MM.1S (cell line): ENCODE data around the gene MYH6.
"Not testable (repeated sequence)": the region's sequence is repeated elsewhere in the genome, so short reads cannot be mapped to it uniquely, and the experiment has no call there.

ENCODE experiments used
- DNase-seq: peaks from one replicate; pipeline ENCODE4 v3.0.0-alpha.2; 2015
- H2AFZ ChIP-seq: fragments of 300-600 bp; sonication (generic); 2 replicates; pipeline ENCODE4 v1.6.0; 2016; ENCODE audit warnings: antibody characterized with exemption, low read length
- H3F3A ChIP-seq: fragments of 300-600 bp; sonication (generic); 2 replicates; pipeline ENCODE4 v1.6.1; 2016; ENCODE audit warnings: mild to moderate bottlenecking, antibody characterized with exemption, low read length, moderate library complexity, mixed read lengths; ENCODE audit not compliant: insufficient read depth
- H3K27ac ChIP-seq: fragments of 300-600 bp; sonication (generic); 2 replicates; pipeline ENCODE4 v1.5.1; 2016; ENCODE audit warnings: mild to moderate bottlenecking, low read length
- H3K27me3 ChIP-seq: fragments of 300-600 bp; sonication (generic); replicated peaks from 2 replicates; pipeline ENCODE4 v1.6.0; 2016; ENCODE audit warnings: low read length; ENCODE audit not compliant: insufficient read depth
- H3K36me3 ChIP-seq: fragments of 300-600 bp; sonication (generic); replicated peaks from 2 replicates; pipeline ENCODE4 v1.6.1; 2016; ENCODE audit warnings: mild to moderate bottlenecking, low read length, mixed read lengths; ENCODE audit not compliant: insufficient read depth
- H3K4me1 ChIP-seq: fragments of 300-600 bp; sonication (generic); 2 replicates; pipeline ENCODE4 v1.6.1; 2016; ENCODE audit warnings: low read length, mixed read lengths
- H3K4me2 ChIP-seq: fragments of 300-600 bp; sonication (generic); 2 replicates; pipeline ENCODE4 v1.6.0; 2016; ENCODE audit warnings: low read depth, low read length
- H3K4me3 ChIP-seq: fragments of 300-600 bp; sonication (generic); 2 replicates; pipeline ENCODE4 v1.5.1; 2016; ENCODE audit warnings: low read length, mixed read lengths
- H3K79me2 ChIP-seq: fragments of 300-600 bp; sonication (generic); 2 replicates; pipeline ENCODE4 v1.6.1; 2016; ENCODE audit warnings: mixed run types, low read length, mixed read lengths
- H3K9ac ChIP-seq: fragments of 300-600 bp; sonication (generic); 2 replicates; pipeline ENCODE4 v1.6.1; 2016; ENCODE audit warnings: low read length, mixed read lengths
- H3K9me2 ChIP-seq: fragments of 300-600 bp; sonication (generic); replicated peaks from 2 replicates; pipeline ENCODE4 v1.6.1; 2016; ENCODE audit warnings: mild to moderate bottlenecking, low read length, mixed read lengths; ENCODE audit not compliant: insufficient read depth
- H3K9me3 ChIP-seq: fragments of 300-600 bp; sonication (generic); replicated peaks from 2 replicates; pipeline ENCODE4 v1.6.1; 2016; ENCODE audit warnings: mild to moderate bottlenecking, low read length, mixed read lengths; ENCODE audit not compliant: insufficient read depth
- H4K20me1 ChIP-seq: fragments of 300-600 bp; sonication (generic); 2 replicates; pipeline ENCODE4 v1.6.1; 2016; ENCODE audit warnings: mild to moderate bottlenecking, low read length, moderate library complexity, mixed read lengths; ENCODE audit not compliant: insufficient read depth
- EZH2 ChIP-seq: fragments of 300-600 bp; sonication (generic); optimal IDR thresholded peaks from 2 replicates; pipeline ENCODE3; 2017; ENCODE audit warnings: low read depth, mild to moderate bottlenecking, antibody characterized with exemption, low read length, mixed read lengths
- EZH2phosphoT487 ChIP-seq: fragments of 300-600 bp; sonication (generic); IDR thresholded peaks from 2 replicates; pipeline ENCODE4 v1.6.1; 2018; ENCODE audit warnings: antibody characterized with exemption, low read length
- TF ChIP-seq, protein P1 (sequence below): fragments of 300-600 bp; sonication (generic); IDR thresholded peaks from 2 replicates; pipeline ENCODE4 v1.5.1; 2016; ENCODE audit warnings: antibody characterized with exemption, low read length, mixed read lengths

Gene MYH6

DNA sequence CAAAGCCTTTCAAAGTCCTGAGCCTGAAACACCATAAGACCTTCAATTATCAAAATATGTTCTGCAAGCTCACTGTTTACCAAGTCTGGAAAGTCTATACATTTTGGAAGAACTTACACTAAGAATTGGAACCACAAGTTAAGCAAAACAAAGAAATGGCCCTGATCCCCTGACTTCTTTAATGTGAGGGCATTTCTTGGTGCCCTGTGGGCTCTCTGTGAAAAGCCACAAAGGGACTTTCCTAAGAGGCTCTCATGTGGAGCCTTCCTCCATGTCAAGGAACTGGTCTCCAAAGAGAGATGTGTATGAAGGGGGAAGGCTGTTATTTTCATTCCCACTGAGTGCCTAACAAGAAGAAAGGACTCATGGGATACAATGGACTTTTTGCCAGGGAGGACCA, 13.5 kb upstream of the MYH6 start:
- Histone ChIP-seq H3K4me1 (no peaks in the 10 kb centered on the region), H3K27me3 (peaks cover under 1% of the 10 kb centered on the region; the same call in 1 of the 2 replicates), H3K4me2 (no peak overlapping the region), H2AFZ (no peak overlapping the region), H3K9me3 (no peaks in the 10 kb centered on the region), H3K27ac (no peak overlapping the region), H3K9ac (no peak overlapping the region), H3K36me3 (no peaks in the 10 kb centered on the region), H3K9me2 (no peaks in the 10 kb centered on the region), H3K79me2 (no peaks in the 10 kb centered on the region), H3K4me3 (no peak overlapping the region), H3F3A (no peaks in the 10 kb centered on the region), H4K20me1 (no peaks in the 10 kb centered on the region)
- no peak for DNase-seq
- TF ChIP-seq EZH2 = no peak
- TF ChIP-seq, protein P1, sequence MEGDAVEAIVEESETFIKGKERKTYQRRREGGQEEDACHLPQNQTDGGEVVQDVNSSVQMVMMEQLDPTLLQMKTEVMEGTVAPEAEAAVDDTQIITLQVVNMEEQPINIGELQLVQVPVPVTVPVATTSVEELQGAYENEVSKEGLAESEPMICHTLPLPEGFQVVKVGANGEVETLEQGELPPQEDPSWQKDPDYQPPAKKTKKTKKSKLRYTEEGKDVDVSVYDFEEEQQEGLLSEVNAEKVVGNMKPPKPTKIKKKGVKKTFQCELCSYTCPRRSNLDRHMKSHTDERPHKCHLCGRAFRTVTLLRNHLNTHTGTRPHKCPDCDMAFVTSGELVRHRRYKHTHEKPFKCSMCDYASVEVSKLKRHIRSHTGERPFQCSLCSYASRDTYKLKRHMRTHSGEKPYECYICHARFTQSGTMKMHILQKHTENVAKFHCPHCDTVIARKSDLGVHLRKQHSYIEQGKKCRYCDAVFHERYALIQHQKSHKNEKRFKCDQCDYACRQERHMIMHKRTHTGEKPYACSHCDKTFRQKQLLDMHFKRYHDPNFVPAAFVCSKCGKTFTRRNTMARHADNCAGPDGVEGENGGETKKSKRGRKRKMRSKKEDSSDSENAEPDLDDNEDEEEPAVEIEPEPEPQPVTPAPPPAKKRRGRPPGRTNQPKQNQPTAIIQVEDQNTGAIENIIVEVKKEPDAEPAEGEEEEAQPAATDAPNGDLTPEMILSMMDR = no peak
- TF ChIP-seq EZH2phosphoT487 = no peak

- not testable (repeated sequence) for H3F3A ChIP-seq, H3K9ac ChIP-seq, H3K9me3 ChIP-seq, H2AFZ ChIP-seq, H3K36me3 ChIP-seq, H3K4me2 ChIP-seq, H3K27ac ChIP-seq, H3K79me2 ChIP-seq, H4K20me1 ChIP-seq, H3K4me3 ChIP-seq, H3K4me1 ChIP-seq, DNase-seq, H3K9me2 ChIP-seq
- H3K27me3 ChIP-seq = peaks cover 14% of the 10 kb centered on the region; the same call in 1 of the 2 replicates
Measured at GRCh38 chr14:23419646-23420045, 11.6 kb upstream of the MYH6 start.

- no peak for DNase-seq
- Histone ChIP-seq H3K9me3 (no peaks in the 10 kb centered on the region), H3K36me3 (no peaks in the 10 kb centered on the region), H3K4me3 (no peak overlapping the region), H3F3A (no peaks in the 10 kb centered on the region), H3K4me1 (no peaks in the 10 kb centered on the region), H3K79me2 (no peaks in the 10 kb centered on the region), H3K9me2 (no peaks in the 10 kb centered on the region), H3K27me3 (peaks cover 19% of the 10 kb centered on the region; the same call in 1 of the 2 replicates), H2AFZ (no peak overlapping the region), H3K4me2 (no peak overlapping the region), H4K20me1 (no peaks in the 10 kb centered on the region), H3K9ac (no peak overlapping the region), H3K27ac (no peak overlapping the region)
- TF ChIP-seq EZH2 = no peak
- TF ChIP-seq EZH2phosphoT487 = no peak
- TF ChIP-seq, protein P1 = no peak
Measured at GRCh38 chr14:23418021-23418420, 9.9 kb upstream of the MYH6 start.

GRCh38 chr14:23417269-23417668, 9.2 kb upstream of the MYH6 start:
- peaks cover 27% of the 10 kb centered on the region; the same call in 1 of the 2 replicates for H3K27me3 ChIP-seq
- not testable (repeated sequence) for H3K4me2 ChIP-seq, H3K79me2 ChIP-seq, H3F3A ChIP-seq, H3K4me3 ChIP-seq, H3K9me2 ChIP-seq, H3K4me1 ChIP-seq, H3K9me3 ChIP-seq, H3K27ac ChIP-seq, H3K36me3 ChIP-seq, H4K20me1 ChIP-seq, H3K9ac ChIP-seq, H2AFZ ChIP-seq, DNase-seq
